GM21576 (cell line): ENCODE measurements around the gene HSPB6.

Experiments used
- ATAC-seq: cut with Tn5 transposase; IDR thresholded peaks from one replicate; pipeline ENCODE4 v1.9.1; 2021; ENCODE audit warnings: mild to moderate bottlenecking, moderate library complexity; ENCODE audit not compliant: unreplicated experiment

HSPB6 gene

GRCh38 chr19:35746531-35746930 is 10.3 kb downstream of the HSPB6 start:
- no peak for ATAC-seq

DNA sequence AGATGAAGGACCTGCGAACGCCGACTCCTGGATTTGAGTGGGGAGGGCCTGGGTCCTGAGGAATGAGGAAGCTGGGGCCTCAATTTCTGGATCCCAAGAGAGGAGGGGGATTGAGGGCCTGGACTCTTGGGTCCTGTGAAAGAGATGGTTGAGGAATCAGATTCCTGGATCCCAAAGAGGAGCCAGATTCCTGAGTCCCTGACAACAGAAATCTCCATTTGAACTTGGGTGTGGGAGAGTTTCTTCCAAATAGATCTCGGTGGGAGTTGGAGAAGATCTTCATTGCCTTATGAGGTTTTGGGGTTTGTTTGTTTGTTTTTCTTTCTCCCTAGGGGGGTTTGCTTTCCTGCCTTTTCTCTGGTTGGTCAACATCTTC is 10.8 kb downstream of the HSPB6 start:
- no peak for ATAC-seq

GRCh38 chr19:35745328-35746086 is 11.3 kb downstream of the HSPB6 start, which contains the start of the genes PSENEN and U2AF1L4:
Gene PSENEN, plus strand, starts transcription at chr19:35745651. Its CDS starts 280 bp downstream, at chr19:35745931.
Gene U2AF1L4, minus strand, starts transcription at chr19:35745418. Its CDS starts 27 bp downstream, at chr19:35745391.
- peak; percentile 36 for ATAC-seq

GRCh38 chr19:35744430-35745327 is 12.2 kb downstream of the HSPB6 start:
- peak; percentile 33 for ATAC-seq

DNA sequence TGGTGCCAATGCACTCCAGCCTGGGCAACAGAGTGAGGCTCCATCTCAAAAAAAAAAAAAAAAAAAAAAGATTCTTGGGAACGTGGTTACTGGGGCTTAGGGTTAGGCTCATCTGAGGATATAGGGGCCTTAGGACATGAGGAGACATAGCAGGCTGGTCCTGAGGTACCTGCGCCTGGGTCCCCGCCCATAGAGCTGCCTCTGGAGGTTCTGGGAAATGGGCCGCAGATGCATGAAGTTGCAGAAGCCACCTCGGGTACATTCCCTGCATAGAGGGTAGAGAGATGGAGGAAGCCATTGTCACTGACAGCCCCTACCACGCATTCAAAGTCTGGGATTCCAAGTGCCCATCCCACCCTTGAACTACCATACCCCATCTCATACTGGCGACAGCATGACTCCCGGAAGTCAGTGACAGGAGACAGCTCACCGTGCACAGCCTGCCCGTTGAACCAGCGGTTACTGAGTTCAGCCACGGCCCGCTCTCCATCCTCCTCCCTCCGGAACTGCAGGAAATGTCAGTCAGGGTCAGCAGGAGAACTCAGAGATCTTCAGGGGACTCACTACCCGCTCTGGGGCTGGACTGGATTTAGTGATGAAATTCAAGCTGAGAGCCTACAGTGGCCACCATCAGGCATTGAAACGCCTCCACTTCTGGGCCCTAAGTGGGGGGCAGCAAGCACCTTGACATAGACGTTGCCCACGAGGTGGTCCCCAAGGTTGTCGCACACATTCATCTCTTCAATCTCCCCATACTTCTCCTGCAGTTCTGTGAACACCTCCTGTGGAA is 13.0 kb downstream of the HSPB6 start:
- ATAC-seq = no peak

- ATAC-seq = no peak
Observed at GRCh38 chr19:35742121-35742724, 14.6 kb downstream of the HSPB6 start, which contains the start of gene IGFLR1. Gene IGFLR1, minus strand, starts transcription at chr19:35742452. Its CDS starts 1,272 bp downstream, at chr19:35741180.

GRCh38 chr19:35741203-35741515 is 15.7 kb downstream of the HSPB6 start:
- no peak for ATAC-seq

DNA sequence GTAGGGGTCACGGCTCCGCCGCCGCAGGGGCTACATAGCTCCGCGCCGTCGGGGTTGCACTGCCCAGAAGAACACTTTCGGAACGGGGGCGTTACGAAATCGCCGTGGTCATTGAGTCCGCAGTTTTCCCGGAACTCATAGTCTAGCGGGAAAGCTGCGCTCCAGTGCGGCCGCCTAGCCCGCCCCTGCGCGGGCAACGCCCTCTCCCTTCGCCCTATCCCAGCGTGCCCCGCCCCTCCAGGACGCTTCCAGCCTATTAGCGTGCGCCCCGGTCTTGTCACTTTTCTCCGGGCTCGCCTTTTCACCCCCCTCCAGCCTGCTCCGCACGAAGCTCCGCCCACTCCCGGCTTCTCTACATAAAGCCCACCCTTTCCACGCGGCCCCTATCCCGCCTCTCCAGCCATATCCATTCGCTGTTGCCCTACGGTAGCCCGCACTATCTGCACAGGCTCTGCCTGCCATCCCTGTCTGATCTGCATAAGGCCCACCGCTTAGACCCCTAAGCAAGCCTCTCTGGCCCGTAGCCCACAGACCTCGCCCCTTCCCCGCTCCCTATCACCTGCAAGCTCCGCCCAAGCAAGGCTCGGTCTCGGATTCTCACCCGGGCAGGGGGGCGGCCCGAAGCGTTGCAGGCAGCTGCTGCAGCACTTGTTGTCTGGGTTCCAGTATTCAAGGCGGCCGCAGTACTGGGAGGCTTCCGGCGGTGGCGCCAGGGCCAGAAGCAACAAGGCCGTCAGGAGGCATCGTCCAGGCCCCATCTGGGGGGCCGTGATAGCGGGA is 16.2 kb downstream of the HSPB6 start:
- peak; percentile 46 for ATAC-seq

GRCh38 chr19:35740108-35740422 is 16.8 kb downstream of the HSPB6 start:
- ATAC-seq = peak; percentile 11

GRCh38 chr19:35739275-35740107 is 17.3 kb downstream of the HSPB6 start:
- no peak for ATAC-seq

DNA sequence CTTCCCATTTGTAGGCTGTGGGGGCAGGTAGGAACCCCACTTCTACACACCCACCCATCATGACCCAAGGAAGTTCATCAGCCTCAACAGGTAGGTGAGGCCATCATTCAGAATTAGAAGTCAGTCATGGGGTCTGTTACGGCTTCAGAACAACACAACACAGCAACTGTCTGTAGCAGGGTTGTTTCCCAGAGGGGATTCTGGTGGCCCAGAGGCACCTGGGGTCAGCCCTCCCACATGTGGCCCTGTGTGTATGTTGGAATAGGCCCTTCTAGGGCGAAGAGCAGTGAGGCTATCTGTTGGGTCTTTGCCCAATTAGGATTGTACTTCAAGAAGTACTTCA is 18.0 kb downstream of the HSPB6 start:
- ATAC-seq = no peak

DNA sequence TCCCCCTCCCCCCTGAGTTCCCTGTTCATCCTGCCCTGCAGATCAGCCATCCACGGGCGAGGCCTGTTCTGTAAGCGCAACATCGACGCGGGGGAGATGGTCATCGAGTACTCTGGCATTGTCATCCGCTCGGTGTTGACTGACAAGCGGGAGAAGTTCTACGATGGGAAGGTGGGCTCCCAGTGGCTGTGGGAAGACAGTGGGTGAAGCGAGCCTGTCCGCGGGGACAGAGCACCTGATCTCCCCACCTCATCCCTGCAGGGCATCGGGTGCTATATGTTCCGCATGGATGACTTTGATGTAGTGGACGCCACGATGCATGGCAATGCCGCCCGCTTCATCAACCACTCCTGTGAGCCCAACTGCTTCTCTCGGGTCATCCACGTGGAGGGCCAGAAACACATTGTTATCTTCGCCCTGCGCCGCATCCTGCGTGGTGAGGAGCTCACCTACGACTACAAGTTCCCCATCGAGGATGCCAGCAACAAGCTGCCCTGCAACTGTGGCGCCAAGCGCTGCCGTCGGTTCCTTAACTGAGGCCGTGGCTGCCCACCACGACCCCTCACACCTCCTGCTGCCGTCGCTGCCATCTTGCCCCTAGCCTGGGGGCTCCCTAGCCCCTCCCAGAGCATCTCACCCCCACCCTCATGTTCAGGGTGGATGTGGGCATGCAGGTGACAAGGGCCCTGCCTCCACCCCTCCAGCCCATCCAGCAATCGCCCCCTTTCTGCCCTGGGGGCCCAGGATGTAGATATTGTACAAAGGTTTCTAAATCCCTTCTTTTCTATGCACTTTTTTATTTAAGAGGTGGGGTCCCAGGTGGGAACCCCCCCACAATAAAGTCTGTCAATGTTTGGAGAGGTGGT is 18.6 kb downstream of the HSPB6 start:
- no peak for ATAC-seq

DNA sequence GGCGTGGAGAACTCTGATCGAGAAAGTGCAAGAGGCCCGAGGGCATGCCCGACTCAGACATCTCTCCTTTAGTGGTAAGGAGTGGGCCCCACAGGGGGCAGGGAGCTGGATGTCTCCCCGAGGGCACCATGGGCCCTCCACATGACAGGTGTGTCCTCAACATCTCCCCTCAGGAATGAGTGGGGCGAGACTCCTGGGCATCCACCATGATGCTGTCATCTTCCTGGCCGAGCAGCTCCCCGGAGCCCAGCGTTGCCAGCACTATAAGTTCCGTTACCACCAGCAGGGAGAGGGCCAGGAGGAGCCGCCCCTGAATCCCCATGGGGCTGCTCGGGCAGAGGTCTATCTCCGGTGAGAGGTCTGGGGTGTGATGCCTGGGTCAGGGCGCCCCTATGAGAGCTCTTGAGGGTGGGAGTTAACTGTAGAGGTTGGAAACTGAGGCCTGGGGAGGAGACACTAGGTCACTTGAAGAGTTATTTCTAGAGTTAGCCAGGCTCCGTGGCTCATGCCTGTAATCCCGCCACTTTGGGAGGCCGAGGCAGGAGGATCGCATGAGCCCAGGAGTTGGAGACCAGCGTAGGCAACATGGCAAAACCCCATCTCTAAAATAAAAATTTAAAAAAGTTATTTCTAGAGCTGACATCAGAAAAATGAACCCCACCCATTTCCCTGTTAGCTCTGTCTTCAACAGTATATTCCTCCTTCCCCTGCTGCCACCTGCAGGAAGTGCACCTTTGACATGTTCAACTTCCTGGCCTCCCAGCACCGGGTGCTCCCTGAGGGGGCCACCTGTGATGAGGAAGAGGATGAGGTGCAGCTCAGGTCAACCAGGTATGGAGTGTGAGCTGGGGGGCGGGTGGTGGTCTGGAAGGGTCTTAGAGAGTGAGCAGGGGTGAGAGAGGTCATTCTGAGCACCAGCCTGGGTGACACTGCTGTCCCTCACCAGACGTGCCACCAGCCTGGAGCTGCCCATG is 19.6 kb downstream of the HSPB6 start:
- ATAC-seq = no peak

GRCh38 chr19:35734889-35735288 is 21.9 kb downstream of the HSPB6 start:
- no peak for ATAC-seq

DNA sequence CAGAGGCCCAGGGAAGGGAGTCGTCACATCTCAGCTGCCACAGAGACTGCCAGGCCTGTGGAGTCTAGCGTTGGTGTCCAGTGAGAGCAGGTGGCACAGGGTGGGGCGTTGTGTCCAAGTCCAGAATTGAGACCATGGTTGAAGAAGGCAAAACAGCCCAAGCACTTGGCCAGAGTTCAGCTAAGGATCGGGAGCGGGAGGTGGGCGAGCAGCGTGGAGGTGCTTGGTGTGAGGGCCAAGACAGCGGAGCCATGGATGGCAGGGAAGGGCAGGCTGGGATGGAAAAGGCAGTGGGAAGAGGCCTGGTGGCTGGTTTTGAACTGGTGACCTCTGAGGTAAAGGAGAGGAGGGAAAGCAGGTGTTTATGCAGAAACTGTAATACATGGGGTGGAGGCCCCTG is 22.6 kb downstream of the HSPB6 start:
- ATAC-seq = no peak

DNA sequence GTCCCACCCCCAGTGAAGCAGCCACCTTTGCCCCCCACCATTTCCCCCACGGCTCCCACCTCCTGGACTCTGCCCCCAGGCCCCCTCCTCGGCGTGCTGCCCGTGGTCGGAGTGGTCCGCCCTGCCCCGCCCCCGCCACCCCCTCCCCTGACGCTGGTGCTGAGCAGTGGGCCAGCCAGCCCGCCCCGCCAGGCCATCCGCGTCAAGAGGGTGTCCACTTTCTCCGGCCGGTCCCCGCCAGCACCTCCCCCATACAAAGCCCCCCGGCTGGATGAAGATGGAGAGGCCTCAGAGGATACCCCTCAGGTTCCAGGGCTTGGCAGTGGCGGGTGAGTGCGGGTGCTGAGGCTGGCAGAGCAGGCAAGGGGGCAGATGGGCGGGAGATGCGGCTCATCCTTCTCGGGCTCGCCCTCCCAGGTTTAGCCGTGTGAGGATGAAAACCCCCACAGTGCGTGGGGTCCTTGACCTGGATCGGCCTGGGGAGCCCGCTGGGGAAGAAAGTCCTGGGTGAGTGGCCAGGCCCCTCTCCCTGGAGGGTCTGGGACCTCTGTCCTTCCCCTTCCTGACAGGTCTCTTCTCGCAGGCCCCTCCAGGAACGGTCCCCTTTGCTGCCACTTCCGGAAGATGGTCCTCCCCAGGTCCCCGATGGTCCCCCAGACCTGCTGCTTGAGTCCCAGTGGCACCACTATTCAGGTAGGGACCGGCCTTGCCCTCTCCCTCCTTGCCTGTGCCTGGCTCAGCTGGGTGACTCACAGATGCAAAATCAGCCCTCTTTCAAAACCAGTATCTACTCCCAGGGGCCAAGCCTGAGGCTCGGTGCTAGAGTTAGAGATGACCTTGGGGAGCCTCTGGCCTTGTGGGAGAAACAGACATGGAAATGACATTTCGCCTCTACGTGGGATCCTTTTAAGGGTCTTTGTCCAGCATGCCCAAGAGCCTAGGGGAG is 23.4 kb downstream of the HSPB6 start:
- no peak for ATAC-seq
